ENCODE results near the gene MDM1.

DNA sequence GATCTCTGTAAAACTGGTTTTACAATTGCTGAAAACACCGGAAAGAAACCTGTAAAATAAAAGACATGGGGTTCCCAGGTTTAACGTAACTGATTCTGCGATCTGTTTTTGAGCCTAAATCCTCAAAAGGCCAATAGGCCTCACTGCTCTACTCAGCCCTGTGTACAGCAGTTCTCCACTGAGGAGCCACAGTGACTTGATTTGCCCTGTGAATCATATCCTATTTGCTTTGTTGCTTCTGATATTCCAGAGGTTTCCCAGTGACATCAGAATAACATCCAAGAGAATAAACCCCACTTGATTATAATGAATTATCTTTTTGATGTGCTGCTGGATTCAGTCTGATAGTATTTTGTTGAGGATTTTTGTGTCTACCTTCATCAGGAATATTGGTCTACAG, 27.5 kb downstream of the MDM1 start:
- TF ChIP-seq, protein P1, sequence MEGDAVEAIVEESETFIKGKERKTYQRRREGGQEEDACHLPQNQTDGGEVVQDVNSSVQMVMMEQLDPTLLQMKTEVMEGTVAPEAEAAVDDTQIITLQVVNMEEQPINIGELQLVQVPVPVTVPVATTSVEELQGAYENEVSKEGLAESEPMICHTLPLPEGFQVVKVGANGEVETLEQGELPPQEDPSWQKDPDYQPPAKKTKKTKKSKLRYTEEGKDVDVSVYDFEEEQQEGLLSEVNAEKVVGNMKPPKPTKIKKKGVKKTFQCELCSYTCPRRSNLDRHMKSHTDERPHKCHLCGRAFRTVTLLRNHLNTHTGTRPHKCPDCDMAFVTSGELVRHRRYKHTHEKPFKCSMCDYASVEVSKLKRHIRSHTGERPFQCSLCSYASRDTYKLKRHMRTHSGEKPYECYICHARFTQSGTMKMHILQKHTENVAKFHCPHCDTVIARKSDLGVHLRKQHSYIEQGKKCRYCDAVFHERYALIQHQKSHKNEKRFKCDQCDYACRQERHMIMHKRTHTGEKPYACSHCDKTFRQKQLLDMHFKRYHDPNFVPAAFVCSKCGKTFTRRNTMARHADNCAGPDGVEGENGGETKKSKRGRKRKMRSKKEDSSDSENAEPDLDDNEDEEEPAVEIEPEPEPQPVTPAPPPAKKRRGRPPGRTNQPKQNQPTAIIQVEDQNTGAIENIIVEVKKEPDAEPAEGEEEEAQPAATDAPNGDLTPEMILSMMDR (IDR thresholded peaks at IDR 0.05): no peak
- no peak for TF ChIP-seq POLR2A (IDR thresholded peaks at IDR 0.05)

Data from uterus (tissue), 2 donors.